C4-2B (cell line): ENCODE results near the gene FAM83E.

Experiments
- CTCF ChIP-seq: fragments of 450-650 bp; conservative IDR thresholded peaks from 2 replicates; pipeline ENCODE4 v1.5.1; 2017; ENCODE audit warnings: mild to moderate bottlenecking
- ZFX ChIP-seq: fragments of 450-650 bp; IDR thresholded peaks from 2 replicates; pipeline ENCODE4 v1.6.1; 2017

- TF ChIP-seq CTCF (no peak), ZFX (no peak)
Measured at GRCh38 chr19:48591021-48591420, 23.9 kb downstream of the FAM83E start.
